Neural cell (in vitro differentiated cells): Measurements from ENCODE around the gene STYXL1. TPM values are rescaled to one million over a fixed set of nuclear protein-coding genes. Genes with fewer than 3 reads are reported as not detected.

Experiments
- H2AFZ ChIP-seq: fragments of 200-600, 300-800 bp; sonication (generic), shearing (Covaris generic); 2 replicates; pipeline ENCODE4 v1.6.0; 2014; ENCODE audit warnings: low read depth, mild to moderate bottlenecking, antibody characterized with exemption, low read length, moderate library complexity
- H3F3A ChIP-seq: fragments of 200-600 bp; shearing (Covaris generic); 2 replicates; pipeline ENCODE4 v1.6.1; 2016; ENCODE audit warnings: mild to moderate bottlenecking, moderate library complexity, mixed read lengths, antibody characterized with exemption, low read length; ENCODE audit not compliant: insufficient read depth, poor library complexity, severe bottlenecking
- H3K27ac ChIP-seq: fragments of 200-600, 300-800 bp; sonication (generic), shearing (Covaris generic); 2 replicates; pipeline ENCODE4 v1.5.1; 2014; ENCODE audit warnings: mild to moderate bottlenecking, low read length, moderate library complexity
- H3K27me3 ChIP-seq: fragments of 300-800, 200-600 bp; sonication (generic), shearing (Covaris generic); 2 replicates; pipeline ENCODE4 v1.6.0; 2014; ENCODE audit warnings: mild to moderate bottlenecking, low read depth, low read length, moderate library complexity; ENCODE audit not compliant: insufficient read depth
- H3K36me3 ChIP-seq: fragments of 300-800, 200-600 bp; sonication (generic), shearing (Covaris generic); 2 replicates; pipeline ENCODE4 v1.5.1; 2014; ENCODE audit warnings: mild to moderate bottlenecking, antibody characterized with exemption, low read length, moderate library complexity; ENCODE audit not compliant: insufficient read depth
- H3K4me2 ChIP-seq: fragments of 300-800, 200-600 bp; sonication (generic), shearing (Covaris generic); 2 replicates; pipeline ENCODE4 v1.6.0; 2014; ENCODE audit warnings: mild to moderate bottlenecking, low read length
- H3K4me3 ChIP-seq: fragments of 300-800, 200-600 bp; sonication (generic), shearing (Covaris generic); 2 replicates; pipeline ENCODE4 v1.5.1; 2014; ENCODE audit warnings: mild to moderate bottlenecking, low read length, moderate library complexity
- H3K79me2 ChIP-seq: fragments of 200-600 bp; shearing (Covaris generic); replicated peaks from 2 replicates; pipeline ENCODE4 v1.6.0; 2014; ENCODE audit warnings: mild to moderate bottlenecking, low read length, moderate library complexity; ENCODE audit not compliant: insufficient read depth
- H3K9ac ChIP-seq: fragments of 300-800, 200-600 bp; sonication (generic), shearing (Covaris generic); 2 replicates; pipeline ENCODE4 v1.6.1; 2016; ENCODE audit warnings: mild to moderate bottlenecking, low read length, mixed read lengths
- H3K9me2 ChIP-seq: fragments of 200-600 bp; shearing (Covaris generic); 2 replicates; pipeline ENCODE4 v1.6.1; 2016; ENCODE audit warnings: mild to moderate bottlenecking, low read length, mixed read lengths; ENCODE audit not compliant: insufficient read depth
- H3K9me3 ChIP-seq: fragments of 200-600, 300-800 bp; sonication (generic), shearing (Covaris generic); 2 replicates; pipeline ENCODE4 v1.6.1; 2016; ENCODE audit warnings: mild to moderate bottlenecking, mixed run types, low read length, moderate library complexity, mixed read lengths
- H4K20me1 ChIP-seq: fragments of 200-600 bp; shearing (Covaris generic); 2 replicates; pipeline ENCODE4 v1.6.1; 2016; ENCODE audit warnings: mild to moderate bottlenecking, mixed run types; ENCODE audit not compliant: insufficient read depth
- CTCF ChIP-seq: fragments of 450-650 bp; IDR thresholded peaks from 2 replicates; pipeline ENCODE4 v1.5.1; 2014; ENCODE audit warnings: antibody characterized with exemption, mild to moderate bottlenecking, moderate library complexity; ENCODE audit not compliant: poor library complexity, severe bottlenecking
- EP300 ChIP-seq: fragments of 450-650 bp; conservative IDR thresholded peaks from 2 replicates; pipeline ENCODE4 v1.6.1; 2014; ENCODE audit warnings: antibody characterized with exemption, mild to moderate bottlenecking, moderate library complexity; ENCODE audit not compliant: poor library complexity, severe bottlenecking
- EZH2 ChIP-seq: fragments of 200-600, 300-800 bp; shearing (Covaris generic), sonication (generic); IDR thresholded peaks from 2 replicates; pipeline ENCODE4 v1.6.1; 2014; ENCODE audit warnings: antibody characterized with exemption, low read length, borderline replicate concordance, mild to moderate bottlenecking; ENCODE audit not compliant: insufficient read depth, poor library complexity, severe bottlenecking
- MXI1 ChIP-seq: fragments of 450-650 bp; conservative IDR thresholded peaks from 2 replicates; pipeline ENCODE4 v1.6.1; 2014; ENCODE audit warnings: antibody characterized with exemption, mild to moderate bottlenecking; ENCODE audit not compliant: poor library complexity, severe bottlenecking
- POLR2AphosphoS5 ChIP-seq: IDR thresholded peaks from 2 replicates; pipeline ENCODE4 v1.6.1; 2012
- RAD21 ChIP-seq: fragments of 450-650 bp; conservative IDR thresholded peaks from 2 replicates; pipeline ENCODE4 v1.6.1; 2014; ENCODE audit warnings: antibody characterized with exemption, mild to moderate bottlenecking, moderate library complexity
- REST ChIP-seq: IDR thresholded peaks from 2 replicates; pipeline ENCODE4 v1.6.1; 2012; ENCODE audit warnings: borderline replicate concordance
- SMC3 ChIP-seq: fragments of 450-650 bp; conservative IDR thresholded peaks from 2 replicates; pipeline ENCODE4 v1.6.1; 2014; ENCODE audit warnings: antibody characterized with exemption, mild to moderate bottlenecking, moderate library complexity; ENCODE audit not compliant: poor library complexity
- TAF1 ChIP-seq: IDR thresholded peaks from 2 replicates; pipeline ENCODE4 v1.6.1; 2012; ENCODE audit warnings: low read depth
- polyA plus RNA-seq: library from polyadenylated mRNA; depleted of rRNA; stranded (reverse); fragments of >200 nt; gene quantifications from 2 replicates; pipeline ENCODE4 v1.2.3, GENCODE V29; 2014

STYXL1 gene
- polyA plus RNA-seq, 1 donor from 2014 or later, result 59.9 TPM

GRCh38 chr7:76003351-76003750, 44.4 kb downstream of the STYXL1 start:
- Histone ChIP-seq H3K9me3 (no peaks in the 10 kb centered on the region), H2AFZ (no peak overlapping the region), H3K4me2 (no peak overlapping the region), H3K79me2 (no peaks in the 10 kb centered on the region), H3F3A (no peaks in the 10 kb centered on the region), H3K4me3 (no peak overlapping the region), H4K20me1 (no peaks in the 10 kb centered on the region), H3K27me3 (no peaks in the 10 kb centered on the region), H3K9ac (no peak overlapping the region), H3K36me3 (peaks cover 6% of the 10 kb centered on the region), H3K9me2 (no peaks in the 10 kb centered on the region), H3K27ac (no peak overlapping the region)
- TF ChIP-seq SMC3 (no peak), TAF1 (no peak), RAD21 (no peak), EZH2 (no peak), REST (no peak), POLR2AphosphoS5 (no peak)

GRCh38 chr7:76002822-76003221, 45.0 kb downstream of the STYXL1 start:
- Histone ChIP-seq H4K20me1 (no peaks in the 10 kb centered on the region), H3K4me2 (no peak overlapping the region), H3K79me2 (no peaks in the 10 kb centered on the region), H3K9me3 (no peaks in the 10 kb centered on the region), H3F3A (no peaks in the 10 kb centered on the region), H3K4me3 (no peak overlapping the region), H3K9ac (no peak overlapping the region), H3K27ac (no peak overlapping the region), H3K36me3 (peaks cover 6% of the 10 kb centered on the region), H2AFZ (no peak overlapping the region), H3K9me2 (no peaks in the 10 kb centered on the region), H3K27me3 (no peaks in the 10 kb centered on the region)
- TF ChIP-seq REST, result no peak
- TF ChIP-seq SMC3, result no peak
- TF ChIP-seq MXI1, result no peak
- no peak for TF ChIP-seq EP300
- TF ChIP-seq RAD21, result no peak
- TF ChIP-seq CTCF, result no peak
- TF ChIP-seq TAF1, result no peak
- TF ChIP-seq EZH2, result no peak
- no peak for TF ChIP-seq POLR2AphosphoS5
